Measurements from ENCODE around the gene SLC34A3. TPM values are rescaled to one million over a fixed set of nuclear protein-coding genes. Genes with fewer than 3 reads are reported as not detected.
A peak's percentile ranks its signal among the peaks of the same experiment; 100 is the strongest.

SLC34A3 gene
- total and polyA plus RNA-seq, 2 of the 8 experiments (the other 6 are each of a cell fraction or from before 2014, with no cell fraction given): 0.08 TPM; not detected in 1

- H3K4me1 ChIP-seq (replicated peaks in 1 of 4; ENCODE audit: control insufficient read depth in 3 of 4, insufficient read depth in 4 of 4, low read length in 3 of 4): peaks cover 10 to 28% (median 19%) of the 10 kb centered on the region in 4 experiments
- FAIRE-seq (no peak), DNase-seq (ENCODE audit: low read depth in 1 of 2, low spot score in 2 of 2) (peak in 1 of 2 experiments; percentile 49)
- H3K27ac ChIP-seq (ENCODE audit: low read depth, low read length): no peak overlapping the region; the same call in 1 of the 2 replicates
- CTCF ChIA-PET (ENCODE audit: partially characterized antibody): interaction anchor here (0.6 to 4.4 kb wide), 11 partner anchors 9 to 155 kb away, joined by 3 to 19 read pairs (median 4); partner anchors contain the start of genes NPDC1 and RNF224
- TF ChIP-seq YY1 (IDR thresholded peaks at IDR 0.05; ENCODE audit: low read depth, low read length) (no peak), KDM4A (IDR thresholded peaks at IDR 0.05; ENCODE audit: low read depth, low read length, severe bottlenecking) (peak; percentile 3), BCL11A (IDR thresholded peaks at IDR 0.05; ENCODE audit: low read depth in 2 of 2, low read length in 2 of 2) (no peak), EGR1 (IDR thresholded peaks at IDR 0.05; ENCODE audit: borderline replicate concordance, low read depth, low read length) (no peak), CEBPB (IDR thresholded peaks at IDR 0.05; ENCODE audit: low read depth, low read length) (no peak)
- peaks cover 18% of the 10 kb centered on the region for H3K23me2 ChIP-seq (ENCODE audit: low read depth, low read length)
- no peaks in the 10 kb centered on the region for H3K27me3 ChIP-seq (replicated peaks in 1 of 4; ENCODE audit: control insufficient read depth in 3 of 4, extremely low read depth in 1 of 4, insufficient read depth in 3 of 4, low read length in 3 of 4)
- peak overlapping the region; percentile 86 for H4K8ac ChIP-seq (ENCODE audit: extremely low read depth, insufficient read depth, low read length)
- WGBS, 2 experiments (ENCODE audit: extremely low coverage in 1 of 2, insufficient coverage in 1 of 2, insufficient read length in 1 of 2, insufficient replicate concordance in 2 of 2, low coverage in 1 of 2, low lambda C conversion rate in 2 of 2, missing lambda C conversion rate in 1 of 2): 35% methylated on average over 22 of the region's 23 CpGs; no CpG with 5 or more reads in 1 of the 2 experiments
- H3K36me3 ChIP-seq (ENCODE audit: control insufficient read depth in 2 of 4, insufficient read depth in 4 of 4, low read length in 3 of 4): no peaks in the 10 kb centered on the region
- POLR2A ChIA-PET (ENCODE audit: partially characterized antibody): interaction anchor here (0.6 to 69.9 kb wide), 16 partner anchors 11 to 219 kb away, joined by 3 to 1462 read pairs (median 4); partner anchors contain the start of genes ANAPC2, CYSRT1, MAN1B1 and NELFB
- H2BK120ac ChIP-seq (replicated peaks; ENCODE audit: low read depth, low read length): peak overlapping the region; percentile 54
- H2BK12ac ChIP-seq (ENCODE audit: low read depth, low read length): no peak overlapping the region
- no peak overlapping the region for H2BK20ac ChIP-seq (ENCODE audit: low read length)
- no peaks in the 10 kb centered on the region for H3K9me3 ChIP-seq (ENCODE audit: insufficient read depth in 2 of 2, low read depth in 1 of 2, low read length in 1 of 2)
- peak overlapping the region; percentile 99 for H3K18ac ChIP-seq (ENCODE audit: extremely low read depth, low read length)
- no peak overlapping the region for H2AK5ac ChIP-seq (ENCODE audit: low read depth, low read length)
- H3K14ac ChIP-seq (ENCODE audit: insufficient read length): no peak overlapping the region
- H4K5ac ChIP-seq (ENCODE audit: insufficient read length, low read depth, low read length): peak overlapping the region; percentile 100
- peak overlapping the region; percentile 77 for H3K56ac ChIP-seq (replicated peaks; ENCODE audit: insufficient read length, low read depth, low read length)
- no peak overlapping the region for H2AFZ ChIP-seq (ENCODE audit: low read length)
- H3K9ac ChIP-seq (replicated peaks in 1 of 4; ENCODE audit: extremely low read depth in 1 of 4, low read depth in 3 of 4, low read length in 3 of 4): peak overlapping the region; percentile 35 to 71 (median 54); a peak in 6 of 7 replicates
- H2BK5ac ChIP-seq (ENCODE audit: low read depth, low read length): peak overlapping the region; percentile 98
- peak overlapping the region; percentile 64 to 78 (median 69) for H3K4me3 ChIP-seq (ENCODE audit: extremely low read depth in 1 of 4, insufficient read depth in 2 of 4, low read depth in 3 of 4, low read length in 4 of 4)
- H3K79me2 ChIP-seq (ENCODE audit: control insufficient read depth in 1 of 2, insufficient read depth in 2 of 2, low read length in 2 of 2): peaks cover 0 to 50% of the 10 kb centered on the region in 2 experiments; a peak in 3 of 4 replicates
- H3K4ac ChIP-seq (replicated peaks; ENCODE audit: insufficient read length, low read depth, low read length): peak overlapping the region; percentile 91
- peak overlapping the region; percentile 99 for H4K91ac ChIP-seq (replicated peaks; ENCODE audit: insufficient read length, low read length)
- H3K4me2 ChIP-seq (ENCODE audit: insufficient read depth in 1 of 2, low read depth in 2 of 2, low read length in 2 of 2): peak overlapping the region; percentile 74 to 88
- peaks cover 0 to 22% of the 10 kb centered on the region in 2 experiments for H4K20me1 ChIP-seq (replicated peaks in 1 of 2; ENCODE audit: control insufficient read depth in 1 of 2, insufficient read depth in 2 of 2, low read length in 2 of 2)
- H3K79me1 ChIP-seq (ENCODE audit: low read depth, low read length): peaks cover 25% of the 10 kb centered on the region
- no peak overlapping the region for H2BK15ac ChIP-seq (ENCODE audit: low read length)
- no peak overlapping the region for H3K23ac ChIP-seq (ENCODE audit: insufficient read length)
These were observed 29.4 kb upstream of the SLC34A3 start for GRCh38 chr9:137201205-137201868.

Data from H1 (cell line).